ELF-1 (cell line): ENCODE measurements around the gene ZNF618.

Experiments
- DNase-seq: peaks from one replicate; pipeline ENCODE4 v3.0.0-alpha.2; 2016; ENCODE audit warnings: low read depth, low spot score

Gene ZNF618

GRCh38 chr9:113934167-113934828, 58.2 kb downstream of the ZNF618 start:
- no peak for DNase-seq

- no peak for DNase-seq
Observed at GRCh38 chr9:113934829-113935676, 58.9 kb downstream of the ZNF618 start.

DNA sequence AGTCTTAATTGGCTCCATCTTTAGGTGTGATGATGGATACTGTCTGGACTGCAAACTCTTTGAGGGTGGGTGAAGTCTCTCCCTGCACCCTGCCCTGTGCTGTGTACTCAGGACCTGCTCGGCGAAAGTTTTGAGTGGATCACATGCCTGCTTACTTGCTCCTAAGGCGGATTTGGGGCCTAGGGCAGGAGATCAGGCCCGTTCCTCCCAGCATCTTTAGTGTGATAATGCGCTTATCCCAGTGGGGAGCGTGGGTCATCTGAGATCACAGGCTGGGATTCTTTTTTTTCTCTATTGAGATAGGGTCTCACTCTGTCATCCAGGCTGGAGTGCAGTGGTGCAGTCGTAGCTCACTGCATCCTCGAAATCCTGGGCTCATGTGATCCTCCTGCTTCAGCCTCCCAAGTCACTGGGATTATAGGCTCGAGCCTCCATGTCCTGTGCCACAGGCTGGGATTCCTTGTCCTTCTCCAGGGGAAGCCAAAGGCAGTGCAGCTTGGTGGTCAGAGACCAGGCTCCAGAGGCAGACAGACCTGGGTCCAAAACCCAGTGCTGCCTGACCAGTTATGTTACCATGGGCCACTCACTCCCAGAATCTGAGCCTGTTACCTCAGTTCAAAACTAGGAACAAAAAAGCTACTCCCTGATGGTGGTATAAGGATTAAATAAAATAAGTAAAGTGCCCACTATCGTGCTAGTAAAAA, 59.7 kb downstream of the ZNF618 start:
- no peak for DNase-seq

GRCh38 chr9:113940077-113940476, 64.0 kb downstream of the ZNF618 start:
- DNase-seq: no peak

- no peak for DNase-seq
Observed at GRCh38 chr9:113941056-113941455, 64.9 kb downstream of the ZNF618 start.

DNA sequence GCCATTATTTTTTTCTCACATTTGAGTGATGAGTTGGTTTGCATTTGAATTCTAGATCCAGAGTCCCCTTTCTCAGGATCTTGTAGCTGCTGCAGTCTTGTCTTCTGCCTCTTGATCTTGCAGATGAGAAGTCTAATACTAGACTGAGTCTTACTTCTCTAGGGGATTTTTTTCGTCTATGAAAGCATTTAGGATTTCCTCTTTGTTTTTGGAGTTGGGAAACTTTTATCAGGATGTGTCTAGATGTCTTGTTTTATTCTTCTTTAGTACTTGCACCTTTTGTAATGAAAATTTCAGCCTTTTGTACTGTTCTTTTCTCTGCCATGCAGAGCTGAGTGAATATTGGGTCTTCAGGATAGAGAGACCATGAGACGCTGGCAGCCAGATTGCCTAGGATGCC, 65.4 kb downstream of the ZNF618 start:
- DNase-seq: no peak

- DNase-seq: no peak
Observed at GRCh38 chr9:113943112-113944009, 67.3 kb downstream of the ZNF618 start.

- no peak for DNase-seq
Observed at GRCh38 chr9:113945784-113946183, 69.7 kb downstream of the ZNF618 start.

- DNase-seq: no peak
Observed at GRCh38 chr9:113946496-113947115, 70.5 kb downstream of the ZNF618 start.

GRCh38 chr9:113947941-113948340, 71.8 kb downstream of the ZNF618 start:
- no peak for DNase-seq

- no peak for DNase-seq
Observed at GRCh38 chr9:113948891-113949570, 72.9 kb downstream of the ZNF618 start.

GRCh38 chr9:113949571-113950078, 73.5 kb downstream of the ZNF618 start:
- no peak for DNase-seq

DNA sequence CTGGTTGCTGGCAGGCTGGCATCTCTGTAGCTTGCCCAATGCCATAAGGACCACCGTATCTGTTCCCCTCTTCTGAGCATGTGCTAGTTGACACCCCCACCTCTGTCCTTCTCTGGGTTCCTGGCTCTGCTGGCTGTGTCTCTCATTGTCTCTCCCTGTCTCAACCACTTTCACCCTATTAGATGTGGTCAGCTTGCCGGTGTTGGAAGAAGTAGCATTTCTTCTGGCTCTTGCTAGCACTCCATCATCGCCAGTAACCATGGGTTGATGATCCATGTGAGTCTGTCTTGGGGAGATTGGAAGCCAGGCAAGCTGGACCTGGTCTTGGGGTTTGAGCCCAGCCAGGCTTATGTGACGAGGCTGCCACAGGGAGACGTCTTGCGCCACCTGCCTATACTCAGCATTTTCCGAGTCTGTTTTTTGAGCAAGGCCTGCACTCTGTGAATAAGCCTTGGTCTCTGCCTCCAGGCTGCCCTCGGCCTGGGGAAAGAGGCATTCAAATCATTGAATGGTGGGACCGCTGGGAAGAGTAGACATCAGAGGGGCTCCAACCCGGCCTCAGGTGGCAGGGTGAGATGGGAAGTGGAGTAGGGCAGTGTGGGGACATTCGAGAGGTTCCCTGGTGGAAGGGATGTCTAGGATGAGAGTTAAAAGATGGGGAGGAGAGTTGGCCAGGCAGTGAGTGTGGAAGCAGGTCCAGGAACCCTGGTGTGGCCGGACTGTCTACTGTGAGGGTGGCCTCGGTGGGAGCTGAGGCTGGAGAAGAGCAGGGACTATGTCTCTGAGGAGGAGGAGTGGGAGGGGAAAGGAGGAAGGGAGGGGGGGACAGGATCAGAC, 74.3 kb downstream of the ZNF618 start:
- no peak for DNase-seq

DNA sequence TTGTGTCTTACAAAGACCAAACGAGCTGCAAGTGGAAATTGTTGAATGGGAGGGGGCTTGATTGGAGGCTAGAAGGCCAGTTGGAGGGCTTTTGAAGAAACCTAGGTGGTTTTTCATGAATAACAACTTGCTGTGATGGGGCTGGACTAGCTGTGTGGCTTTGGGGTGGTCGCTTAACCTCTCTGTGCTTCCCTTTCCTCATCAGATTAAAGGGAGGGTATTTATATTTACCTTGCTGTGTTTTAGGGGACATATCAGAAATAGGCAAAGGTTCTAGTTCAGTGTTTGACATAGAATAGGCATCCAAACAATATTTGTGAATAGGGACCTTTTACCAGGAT, 74.9 kb downstream of the ZNF618 start:
- no peak for DNase-seq

GRCh38 chr9:113952676-113953075, 76.6 kb downstream of the ZNF618 start:
- DNase-seq: no peak

- no peak for DNase-seq
Observed at GRCh38 chr9:113953531-113953930, 77.4 kb downstream of the ZNF618 start.

DNA sequence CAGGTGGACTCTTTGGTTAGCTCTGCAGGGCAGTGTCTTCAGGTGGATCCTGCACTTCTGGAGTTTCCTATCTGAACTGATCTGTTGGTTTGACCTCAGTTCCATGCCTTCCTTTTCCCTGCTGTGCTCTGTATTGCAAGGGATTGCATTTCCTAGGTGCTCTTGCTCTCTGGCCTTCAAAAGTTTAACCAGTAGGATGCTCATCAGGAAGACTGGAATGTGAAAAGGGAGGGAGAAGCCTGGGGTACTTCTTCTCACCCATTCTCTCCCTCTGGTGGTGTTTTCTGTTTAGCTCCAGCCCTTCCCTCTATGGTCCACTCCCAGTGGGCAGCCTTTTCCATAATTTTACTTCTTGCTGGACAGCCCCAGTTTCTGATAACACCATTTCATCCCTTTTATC, 78.5 kb downstream of the ZNF618 start:
- no peak for DNase-seq

DNA sequence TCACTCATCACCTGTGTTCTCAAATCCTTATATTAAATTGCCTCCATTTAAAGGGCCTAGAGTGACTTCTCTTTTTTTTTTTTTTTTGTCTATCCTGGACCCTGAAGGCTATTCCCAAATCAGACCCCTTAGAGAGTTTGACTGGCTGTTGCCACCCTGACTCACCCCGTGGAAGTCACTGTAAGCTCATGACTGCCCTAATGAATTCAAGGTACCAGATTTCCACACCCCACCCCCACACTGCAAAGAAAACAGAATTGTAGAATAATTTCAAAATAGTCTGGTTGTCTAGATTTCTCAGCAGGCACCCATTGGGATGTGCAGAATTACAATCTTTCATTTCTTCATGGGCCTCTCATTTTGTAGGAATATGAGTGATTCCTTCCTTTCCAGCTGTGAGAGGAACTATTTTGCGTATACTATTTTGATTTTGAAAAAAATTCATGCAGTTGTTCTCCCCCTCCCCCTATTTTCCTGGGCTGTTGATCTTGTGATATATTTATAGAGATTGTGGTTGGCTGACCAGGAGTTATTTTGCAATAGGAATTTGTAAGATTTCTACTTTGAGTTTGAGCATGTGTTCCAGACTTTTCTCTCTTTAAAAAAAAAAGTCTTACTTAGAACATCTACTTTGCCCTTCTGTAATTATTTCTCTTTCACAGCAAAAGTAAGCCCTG, 79.1 kb downstream of the ZNF618 start:
- no peak for DNase-seq

- DNase-seq: no peak
Observed at GRCh38 chr9:113956901-113957300, 80.8 kb downstream of the ZNF618 start.
